Spleen (tissue), 7 donors: ENCODE data around the gene ZC3H18.

Experiments used
- POLR2A ChIP-seq, 3 donors: fragments of 450-650 bp; IDR thresholded peaks; one replicate each; pipeline ENCODE4 v1.5.1; 2017; ENCODE audit warnings: antibody characterized with exemption in 3 of 3, mild to moderate bottlenecking in 1 of 3
- POLR2AphosphoS5 ChIP-seq, 3 donors: sonication (generic); formaldehyde crosslinking; IDR thresholded peaks; one replicate each; pipeline ENCODE4 v1.5.1; 2017; ENCODE audit warnings: antibody characterized with exemption in 3 of 3
- TF ChIP-seq, protein P1 (sequence below), 11 experiments: fragments of 200-600 bp in 7 of 11; fragments of 450-650 bp in 4 of 11; sonication (generic) in 4 of 11; IDR thresholded peaks in 8 of 11; conservative IDR thresholded peaks in 3 of 11; 1 replicate in 7 of 11; 2 replicates in 4 of 11; pipeline versions ENCODE4 v1.4.0 to v1.8.0; 2016 to 2021; ENCODE audit warnings: antibody characterized with exemption in 11 of 11, inconsistent platforms in 4 of 11, mild to moderate bottlenecking in 1 of 11
- donor health status: DM: no; HTN: no; CAD: no; lungs with moderate emphysema.
- donor health status: DM: no; HTN: no; CAD: no.
- donor health status: DM: no; HTN: no; CAD: no.

DNA sequence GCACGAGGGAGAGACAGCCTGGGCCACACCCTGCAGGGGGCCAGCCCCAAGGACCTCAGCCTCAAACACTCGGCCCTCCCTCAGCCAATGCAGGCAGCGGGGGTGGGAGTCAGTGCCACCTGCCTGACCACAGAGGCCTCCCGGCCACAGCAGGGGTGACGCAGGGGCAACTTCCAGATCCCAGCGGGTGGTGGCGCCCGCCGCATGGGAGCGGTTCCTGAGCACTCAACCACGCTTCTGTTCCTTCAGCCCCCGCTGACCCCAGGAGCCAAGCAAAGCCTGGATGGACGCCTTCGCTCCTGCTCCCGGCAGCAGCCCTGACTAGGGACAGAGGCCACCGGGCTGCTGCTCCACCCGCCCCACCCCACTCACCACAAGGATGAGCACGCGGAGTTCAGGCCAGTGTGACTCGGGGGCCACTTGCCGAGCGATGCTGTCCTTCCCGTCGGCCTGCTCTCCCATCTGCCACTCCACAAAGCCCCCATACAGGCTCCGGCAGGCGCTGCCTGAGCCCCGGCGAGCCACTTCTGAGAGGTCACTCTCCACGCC lies 85.6 kb downstream of the ZC3H18 start:
- TF ChIP-seq POLR2A (IDR thresholded peaks at IDR 0.05): no peak
- TF ChIP-seq, protein P1, sequence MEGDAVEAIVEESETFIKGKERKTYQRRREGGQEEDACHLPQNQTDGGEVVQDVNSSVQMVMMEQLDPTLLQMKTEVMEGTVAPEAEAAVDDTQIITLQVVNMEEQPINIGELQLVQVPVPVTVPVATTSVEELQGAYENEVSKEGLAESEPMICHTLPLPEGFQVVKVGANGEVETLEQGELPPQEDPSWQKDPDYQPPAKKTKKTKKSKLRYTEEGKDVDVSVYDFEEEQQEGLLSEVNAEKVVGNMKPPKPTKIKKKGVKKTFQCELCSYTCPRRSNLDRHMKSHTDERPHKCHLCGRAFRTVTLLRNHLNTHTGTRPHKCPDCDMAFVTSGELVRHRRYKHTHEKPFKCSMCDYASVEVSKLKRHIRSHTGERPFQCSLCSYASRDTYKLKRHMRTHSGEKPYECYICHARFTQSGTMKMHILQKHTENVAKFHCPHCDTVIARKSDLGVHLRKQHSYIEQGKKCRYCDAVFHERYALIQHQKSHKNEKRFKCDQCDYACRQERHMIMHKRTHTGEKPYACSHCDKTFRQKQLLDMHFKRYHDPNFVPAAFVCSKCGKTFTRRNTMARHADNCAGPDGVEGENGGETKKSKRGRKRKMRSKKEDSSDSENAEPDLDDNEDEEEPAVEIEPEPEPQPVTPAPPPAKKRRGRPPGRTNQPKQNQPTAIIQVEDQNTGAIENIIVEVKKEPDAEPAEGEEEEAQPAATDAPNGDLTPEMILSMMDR (IDR thresholded peaks at IDR 0.05 in 8 of 11, conservative IDR thresholded peaks at IDR 0.05 in 3 of 11): no peak
- no peak for TF ChIP-seq POLR2AphosphoS5 (IDR thresholded peaks at IDR 0.05)
